Erythroblast (primary cell): ENCODE results near the gene KLC1.

Experiments
- GATA1 ChIP-seq: IDR thresholded peaks from 2 replicates; pipeline ENCODE4 v1.6.1; 2011; ENCODE audit warnings: low read depth, mild to moderate bottlenecking, control low read depth, low read length, moderate library complexity
- POLR2A ChIP-seq: IDR thresholded peaks from 2 replicates; pipeline ENCODE4 v1.6.1; 2011; ENCODE audit warnings: mild to moderate bottlenecking, low read length

- TF ChIP-seq POLR2A (no peak), GATA1 (no peak)
These were observed 28.5 kb upstream of the KLC1 start for GRCh38 chr14:103600503-103600902.
